A549 treated with CORT108297 at 1 μM for 4 hours (cell line): ENCODE results near the gene ZNF202. TPM values are rescaled to one million over a fixed set of nuclear protein-coding genes. Genes with fewer than 3 reads are reported as not detected.

ENCODE experiments used
- total RNA-seq: library from RNA; stranded (reverse); fragments of 200-300 nt; extraction: Qiagen RNA extraction; gene quantifications from 5 replicates; pipeline ENCODE4 v1.2.3, GENCODE V29; 2022

The ZNF202 gene
- total RNA-seq = 9.0 to 10.0 TPM (median 9.7 TPM) in 5 replicates

DNA sequence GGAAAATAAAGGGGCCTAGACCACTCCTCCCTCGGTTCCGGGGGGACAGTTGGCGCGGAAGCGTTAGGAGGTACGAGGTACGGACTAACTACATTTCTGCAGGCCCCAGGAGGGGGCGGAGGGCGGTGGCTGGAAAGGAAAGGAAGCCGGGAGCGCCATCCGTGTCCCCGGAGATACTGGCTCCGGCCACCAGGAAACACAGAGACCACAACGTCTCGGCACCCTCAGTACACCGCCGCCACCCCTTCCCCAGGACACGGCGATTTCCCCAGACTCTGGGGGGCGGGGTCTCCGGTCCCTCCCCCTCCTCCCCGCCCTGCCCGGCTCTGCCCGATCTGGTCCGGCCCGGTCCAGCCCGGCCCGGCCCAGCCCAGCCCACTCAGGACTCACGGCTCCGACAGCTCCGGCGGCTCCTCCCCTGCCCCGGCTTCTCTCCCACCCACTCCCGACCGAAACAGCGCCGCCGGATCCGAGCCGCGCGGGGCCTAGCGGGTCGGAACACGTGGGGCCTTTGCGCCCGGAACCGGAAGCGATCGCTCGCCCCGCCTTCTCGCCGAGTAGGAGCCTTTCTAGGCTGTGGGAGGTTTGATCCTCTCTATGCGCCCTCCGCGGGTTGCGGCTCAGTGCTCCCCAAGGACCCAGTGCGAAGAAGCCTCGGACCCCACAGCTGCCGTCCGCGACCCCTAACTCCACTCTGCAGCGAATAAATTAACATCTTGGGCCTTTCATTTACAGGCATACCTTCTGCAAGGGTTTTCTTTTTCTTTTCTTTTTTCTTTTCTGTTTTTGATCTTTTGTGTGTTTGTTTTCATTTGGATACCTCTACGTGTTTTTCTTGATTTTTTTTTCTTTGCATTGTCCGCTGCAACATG lies at the start of gene ZNF202:
ZNF202 (minus strand) TSS at position 502 of the 872 bp plus-strand sequence. CDS start 10,772 bp downstream, outside the sequence.

DNA sequence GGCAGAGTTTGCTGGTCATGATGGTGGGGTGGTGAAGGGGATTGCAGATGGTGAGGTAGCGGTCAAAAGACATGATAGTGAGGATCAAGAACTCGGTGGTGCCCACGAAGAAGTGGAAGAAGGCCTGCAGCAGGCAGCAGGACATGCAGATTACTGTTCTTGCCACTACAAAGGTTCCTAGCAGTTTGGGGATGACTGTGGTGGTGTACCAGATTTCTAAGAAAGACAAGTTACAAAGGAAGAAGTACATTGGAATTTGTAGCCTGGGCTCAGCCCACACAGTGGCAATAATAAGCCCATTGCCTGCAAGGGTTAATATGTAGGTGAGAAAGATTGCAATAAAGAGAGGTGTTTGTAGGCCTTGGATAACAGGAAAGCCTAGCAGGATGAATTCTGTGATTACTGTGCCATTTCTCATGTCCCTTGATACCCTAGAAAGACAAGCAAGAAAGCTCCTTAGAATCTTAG lies 12.7 kb upstream of the ZNF202 start, which contains the start of gene OR6X1:
OR6X1 (minus strand) TSS at position 418 of the 468 bp plus-strand sequence; CDS start at position 418, 0 bp downstream.

Other genes with a start within 250 kb of the ZNF202 start
- gene SCN3B, start 87.0 kb downstream of the ZNF202 start, total RNA-seq = 0.09 to 0.22 TPM (median 0.16 TPM) in 5 replicates
- gene OR6X1, start 12.9 kb upstream of the ZNF202 start, total RNA-seq = not detected in 5 replicates
- not detected in 5 replicates for gene OR6M1, start 64.7 kb upstream of the ZNF202 start, total RNA-seq
- gene TMEM225, start 144.0 kb upstream of the ZNF202 start, total RNA-seq = not detected in 5 replicates
- not detected in 5 replicates for gene OR8D4, start 160.5 kb upstream of the ZNF202 start, total RNA-seq
- not detected in 5 replicates for gene OR4D5, start 198.0 kb upstream of the ZNF202 start, total RNA-seq
- gene OR6T1, start 202.2 kb upstream of the ZNF202 start, total RNA-seq = not detected in 5 replicates
- not detected in 5 replicates for gene OR10S1, start 236.1 kb upstream of the ZNF202 start, total RNA-seq